ENCODE results near the gene SLC2A6. TPM values are rescaled to one million over a fixed set of nuclear protein-coding genes. Genes with fewer than 3 reads are reported as not detected.

The SLC2A6 gene
- total RNA-seq, 1 experiment from 2014 or later = 20.5 TPM

GRCh38 chr9:133514460-133515239 is 35.8 kb upstream of the SLC2A6 start:
- H3K9me2 ChIP-seq (replicated peaks; ENCODE audit: low read length) = no peaks in the 10 kb centered on the region
- POLR2A ChIA-PET (ENCODE audit: unreplicated experiment) = no interaction called here
- no peak for ATAC-seq
- H3F3A ChIP-seq (ENCODE audit: low read length, unreplicated experiment) = no peaks in the 10 kb centered on the region
- no peaks in the 10 kb centered on the region for H3K9me3 ChIP-seq (ENCODE audit: low read length)
- no peaks in the 10 kb centered on the region for H3K36me3 ChIP-seq (ENCODE audit: low read depth, low read length)
- BruUV-seq (replicated peaks) = no TSS peak
- H3K4me1 ChIP-seq (ENCODE audit: insufficient read depth, low read length) = peaks cover 7% of the 10 kb centered on the region
- H3K4me2 ChIP-seq (ENCODE audit: low read length) = no peak overlapping the region
- no peak overlapping the region for H2AFZ ChIP-seq (ENCODE audit: low read length)
- H3K27me3 ChIP-seq (ENCODE audit: low read length) = no peaks in the 10 kb centered on the region
- CTCF ChIA-PET = no interaction called here
- no peaks in the 10 kb centered on the region for H3K79me2 ChIP-seq (ENCODE audit: low read length)
- no peak overlapping the region for H3K27ac ChIP-seq (ENCODE audit: low read length)
- intact Hi-C loops (cut with micrococcal nuclease) = no loop called here
- no peaks in the 10 kb centered on the region for H4K20me1 ChIP-seq (ENCODE audit: low read length)
- H3K4me3 ChIP-seq (ENCODE audit: low read length) = no peak overlapping the region
- H3K9ac ChIP-seq (ENCODE audit: low read length) = no peak overlapping the region
- DNase-seq = no peak
- TF ChIP-seq CTCF (conservative IDR thresholded peaks at IDR 0.05; ENCODE audit: low read depth, low read length) (no peak), EZH2 (IDR thresholded peaks at IDR 0.05; ENCODE audit: low read length, unreplicated experiment) (no peak), EZH2phosphoT487 (IDR thresholded peaks at IDR 0.05; ENCODE audit: borderline replicate concordance, low read length) (no peak)

- Histone ChIP-seq H3K36me3 (ENCODE audit: low read depth, low read length) (no peaks in the 10 kb centered on the region), H3K79me2 (ENCODE audit: low read length) (no peaks in the 10 kb centered on the region), H4K20me1 (ENCODE audit: low read length) (no peaks in the 10 kb centered on the region), H3K27ac (ENCODE audit: low read length) (no peak overlapping the region), H3K4me2 (ENCODE audit: low read length) (no peak overlapping the region), H3F3A (ENCODE audit: low read length, unreplicated experiment) (no peaks in the 10 kb centered on the region), H3K9ac (ENCODE audit: low read length) (no peak overlapping the region), H3K9me2 (replicated peaks; ENCODE audit: low read length) (no peaks in the 10 kb centered on the region), H3K4me1 (ENCODE audit: insufficient read depth, low read length) (peaks cover 17% of the 10 kb centered on the region), H3K4me3 (ENCODE audit: low read length) (no peak overlapping the region), H3K9me3 (ENCODE audit: low read length) (no peaks in the 10 kb centered on the region), H2AFZ (ENCODE audit: low read length) (no peak overlapping the region), H3K27me3 (ENCODE audit: low read length) (no peaks in the 10 kb centered on the region)
- ChIA-PET CTCF (no interaction called here), POLR2A (ENCODE audit: unreplicated experiment) (no interaction called here)
- ATAC-seq = no peak
- DNase-seq = no peak
- no TSS peak for BruUV-seq (replicated peaks)
- intact Hi-C loops (cut with micrococcal nuclease) = no loop called here
- TF ChIP-seq EZH2phosphoT487 (IDR thresholded peaks at IDR 0.05; ENCODE audit: borderline replicate concordance, low read length) (no peak), EZH2 (IDR thresholded peaks at IDR 0.05; ENCODE audit: low read length, unreplicated experiment) (no peak), CTCF (conservative IDR thresholded peaks at IDR 0.05; ENCODE audit: low read depth, low read length) (no peak)
Measured at GRCh38 chr9:133513214-133514100, 34.6 kb upstream of the SLC2A6 start.

Measured in PC-3 (cell line).